SK-N-SH (cell line): ENCODE data around the gene TRPM3. TPM values are rescaled to one million over a fixed set of nuclear protein-coding genes. Genes with fewer than 3 reads are reported as not detected.

Source experiments
- CTCF ChIA-PET: fragments of 300-600, 350-600 bp; formaldehyde crosslinking; extraction: SDS; loops from one replicate; lab custom pipeline; 2021; lab: Yijun Ruan, JAX
- POLR2A ChIA-PET: fragments of 350-600 bp; sonication (Branson Sonifier 250); formaldehyde crosslinking; extraction: SDS; loops from one replicate; lab custom pipeline; 2020; ENCODE audit warnings: antibody characterized with exemption, inconsistent platforms; lab: Yijun Ruan, JAX
- DNase-seq: peaks from one replicate; pipeline ENCODE4 v3.0.0; 2012
- H2AFZ ChIP-seq: fragments of 200-600 bp; sonication (generic); 2 replicates; pipeline ENCODE4 v1.8.1; 2016; ENCODE audit warnings: antibody characterized with exemption, mild to moderate bottlenecking, low read depth
- H3F3A ChIP-seq: fragments of 200-600 bp; sonication (generic); replicated peaks from 2 replicates; pipeline ENCODE3; 2016; ENCODE audit warnings: antibody characterized with exemption, mild to moderate bottlenecking; ENCODE audit not compliant: insufficient read depth
- H3K27ac ChIP-seq, 2 experiments: fragments of 200-500 bp in 1 of 2; fragments of 200-600 bp in 1 of 2; sonication (Bioruptor generic) in 1 of 2; sonication (generic), shearing (Covaris generic) in 1 of 2; 2 replicates each; pipeline versions ENCODE4 v1.5.1 to v1.6.1; 2014 to 2016; ENCODE audit warnings: low read depth in 2 of 2, inconsistent platforms in 1 of 2, low read length in 1 of 2, mild to moderate bottlenecking in 1 of 2, mixed read lengths in 1 of 2
- H3K27me3 ChIP-seq: fragments of 200-600 bp; sonication (generic), shearing (Covaris generic); 2 replicates; pipeline ENCODE4 v1.6.1; 2016; ENCODE audit warnings: mixed run types; ENCODE audit not compliant: insufficient read depth
- H3K36me3 ChIP-seq, 2 experiments: fragments of 200-500 bp in 1 of 2; fragments of 200-600 bp in 1 of 2; sonication (Bioruptor generic) in 1 of 2; sonication (generic) in 1 of 2; replicated peaks in 1 of 2; 2 replicates each; pipeline versions ENCODE3 to v1.5.1; 2014 to 2016; ENCODE audit warnings: low read length in 1 of 2, mild to moderate bottlenecking in 1 of 2; ENCODE audit not compliant: insufficient read depth in 2 of 2, control insufficient read depth in 1 of 2
- H3K4me1 ChIP-seq, 2 experiments: fragments of 200-500 bp in 1 of 2; fragments of 200-600 bp in 1 of 2; sonication (Bioruptor generic) in 1 of 2; sonication (generic), shearing (Covaris generic) in 1 of 2; 2 replicates each; pipeline versions ENCODE4 v1.5.1 to v1.6.1; 2014 to 2016; ENCODE audit warnings: low read depth in 1 of 2, low read length in 1 of 2, mixed run types in 1 of 2; ENCODE audit not compliant: insufficient read depth in 2 of 2, control insufficient read depth in 1 of 2
- H3K4me2 ChIP-seq: fragments of 200-600 bp; sonication (generic), shearing (Covaris generic); 2 replicates; pipeline ENCODE4 v1.6.1; 2017; ENCODE audit warnings: mixed run types
- H3K4me3 ChIP-seq, 2 experiments: fragments of 200-500 bp in 1 of 2; fragments of 200-600 bp in 1 of 2; sonication (Bioruptor generic) in 1 of 2; sonication (generic), shearing (Covaris generic) in 1 of 2; 2 replicates each; pipeline versions ENCODE4 v1.5.1 to v1.8.1; 2014 to 2016; ENCODE audit warnings: low read depth in 2 of 2, inconsistent platforms in 1 of 2, low read length in 1 of 2, mild to moderate bottlenecking in 1 of 2, mixed read lengths in 1 of 2, moderate library complexity in 1 of 2
- H3K79me2 ChIP-seq: fragments of 200-600 bp; sonication (generic); 2 replicates; pipeline ENCODE4 v1.8.1; 2017; ENCODE audit warnings: mild to moderate bottlenecking; ENCODE audit not compliant: insufficient read depth
- H3K9ac ChIP-seq: fragments of 200-600 bp; sonication (generic); 2 replicates; pipeline ENCODE4 v1.6.1; 2017; ENCODE audit warnings: mixed run types
- H3K9me2 ChIP-seq: fragments of 200-600 bp; sonication (generic); 2 replicates; pipeline ENCODE4 v1.6.1; 2017; ENCODE audit warnings: mixed run types
- H3K9me3 ChIP-seq: fragments of 200-600 bp; sonication (generic); 2 replicates; pipeline ENCODE4 v1.6.1; 2017; ENCODE audit warnings: mixed run types, mild to moderate bottlenecking, moderate library complexity
- H4K20me1 ChIP-seq: fragments of 200-600 bp; sonication (generic); 2 replicates; pipeline ENCODE4 v1.6.1; 2017; ENCODE audit warnings: mild to moderate bottlenecking, mixed run types; ENCODE audit not compliant: insufficient read depth
- ELF1 ChIP-seq: IDR thresholded peaks from 2 replicates; pipeline ENCODE4 v1.4.0; 2012
- GABPA ChIP-seq: IDR thresholded peaks from 2 replicates; pipeline ENCODE4 v1.4.0; 2012; ENCODE audit warnings: low read depth, mild to moderate bottlenecking
- JUND ChIP-seq: IDR thresholded peaks from 2 replicates; pipeline ENCODE4 v1.4.0; 2012
- NRF1 ChIP-seq: IDR thresholded peaks from 2 replicates; pipeline ENCODE4 v1.6.1; 2012; ENCODE audit warnings: low read depth, mild to moderate bottlenecking, low read length
- RCOR1 ChIP-seq: fragments of 150-350 bp; IDR thresholded peaks from 2 replicates; pipeline ENCODE4 v1.6.1; 2017; ENCODE audit warnings: antibody characterized with exemption, low read length
- TAF1 ChIP-seq: IDR thresholded peaks from 2 replicates; pipeline ENCODE4 v1.6.1; 2012; ENCODE audit warnings: low read depth, mild to moderate bottlenecking, low read length, moderate library complexity, borderline replicate concordance
- TEAD4 ChIP-seq: IDR thresholded peaks from 2 replicates; pipeline ENCODE4 v1.4.0; 2012; ENCODE audit warnings: mild to moderate bottlenecking, borderline replicate concordance; ENCODE audit not compliant: insufficient read depth
- WGBS: methylation state at CpG from one replicate; pipeline ENCODE4 v1.1.6; 2017; ENCODE audit warnings: low lambda C conversion rate; 5-methylcytosine and 5-hydroxymethylcytosine counted together
- polyA plus RNA-seq, 3 experiments: library from polyadenylated mRNA; depleted of rRNA; stranded (reverse); fragments of >200 nt; gene quantifications; 2 replicates each; pipeline ENCODE4 v1.2.3, GENCODE V29; 2012
- TF ChIP-seq, protein P1 (sequence below): IDR thresholded peaks from 2 replicates; pipeline ENCODE4 v1.4.0; 2012; ENCODE audit warnings: low read depth, borderline replicate concordance
- TF ChIP-seq, protein P2 (sequence below): fragments of 150-350 bp; IDR thresholded peaks from 2 replicates; pipeline ENCODE4 v1.6.1; 2017; ENCODE audit warnings: antibody characterized with exemption, low read length, low read depth, borderline replicate concordance
- TF ChIP-seq, protein P3 (sequence below): IDR thresholded peaks from 2 replicates; pipeline ENCODE4 v1.4.0; 2012; ENCODE audit warnings: low read depth, borderline replicate concordance
- TF ChIP-seq, protein P4 (sequence below): fragments of 150-350 bp; IDR thresholded peaks from 2 replicates; pipeline ENCODE4 v1.6.1; 2016; ENCODE audit warnings: mild to moderate bottlenecking, low read depth, low read length
- TF ChIP-seq, protein P5 (sequence below): IDR thresholded peaks from 2 replicates; pipeline ENCODE4 v1.6.1; 2012; ENCODE audit warnings: mild to moderate bottlenecking, low read depth, low read length, moderate library complexity

The TRPM3 gene
- polyA plus RNA-seq, 1 of the 3 experiments (the other 2 are of a cell fraction) = not detected

DNA sequence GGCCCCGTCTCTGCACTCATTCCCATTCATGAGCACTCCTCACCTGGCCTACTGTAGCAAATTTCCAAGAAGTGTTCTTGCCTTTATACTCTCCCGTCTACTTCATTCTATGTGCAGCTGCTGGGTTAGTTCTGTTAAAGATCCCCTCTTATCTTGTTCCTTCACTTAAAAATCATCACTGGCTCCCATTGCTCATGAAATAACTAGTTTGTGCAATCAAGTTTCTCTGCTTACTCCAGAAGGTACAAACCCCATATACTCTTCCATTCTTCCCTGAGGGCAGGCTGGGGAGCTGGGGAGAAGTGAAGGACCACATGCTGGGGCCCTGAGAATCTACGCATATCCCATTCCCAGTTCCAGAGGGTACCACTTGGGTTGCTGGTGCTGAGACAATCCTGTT is 622.6 kb downstream of the TRPM3 start:
- Histone ChIP-seq H3F3A (no peaks in the 10 kb centered on the region), H3K79me2 (no peaks in the 10 kb centered on the region), H3K36me3 (no peaks in the 10 kb centered on the region), H3K27ac (no peak overlapping the region), H3K4me2 (no peak overlapping the region), H4K20me1 (no peaks in the 10 kb centered on the region), H2AFZ (no peak overlapping the region), H3K4me3 (no peak overlapping the region), H3K27me3 (no peaks in the 10 kb centered on the region), H3K4me1 (no peaks in the 10 kb centered on the region), H3K9me3 (no peaks in the 10 kb centered on the region), H3K9ac (no peak overlapping the region), H3K9me2 (no peaks in the 10 kb centered on the region)
- WGBS = 85% methylated on average over 3 of the region's 3 CpGs
- CTCF ChIA-PET = interaction anchor here (1.0 to 1.5 kb wide), 3 partner anchors 11 to 14 kb away, joined by 3 to 8 read pairs (median 4); no protein-coding TSS in a partner anchor
- POLR2A ChIA-PET = no interaction called here
- TF ChIP-seq NRF1 = no peak
- TF ChIP-seq, protein P1, sequence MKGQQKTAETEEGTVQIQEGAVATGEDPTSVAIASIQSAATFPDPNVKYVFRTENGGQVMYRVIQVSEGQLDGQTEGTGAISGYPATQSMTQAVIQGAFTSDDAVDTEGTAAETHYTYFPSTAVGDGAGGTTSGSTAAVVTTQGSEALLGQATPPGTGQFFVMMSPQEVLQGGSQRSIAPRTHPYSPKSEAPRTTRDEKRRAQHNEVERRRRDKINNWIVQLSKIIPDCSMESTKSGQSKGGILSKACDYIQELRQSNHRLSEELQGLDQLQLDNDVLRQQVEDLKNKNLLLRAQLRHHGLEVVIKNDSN = no peak
- no peak for TF ChIP-seq TEAD4
- TF ChIP-seq JUND = no peak
- TF ChIP-seq, protein P2, sequence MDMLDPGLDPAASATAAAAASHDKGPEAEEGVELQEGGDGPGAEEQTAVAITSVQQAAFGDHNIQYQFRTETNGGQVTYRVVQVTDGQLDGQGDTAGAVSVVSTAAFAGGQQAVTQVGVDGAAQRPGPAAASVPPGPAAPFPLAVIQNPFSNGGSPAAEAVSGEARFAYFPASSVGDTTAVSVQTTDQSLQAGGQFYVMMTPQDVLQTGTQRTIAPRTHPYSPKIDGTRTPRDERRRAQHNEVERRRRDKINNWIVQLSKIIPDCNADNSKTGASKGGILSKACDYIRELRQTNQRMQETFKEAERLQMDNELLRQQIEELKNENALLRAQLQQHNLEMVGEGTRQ = no peak
- TF ChIP-seq TAF1 = no peak
- TF ChIP-seq, protein P3, sequence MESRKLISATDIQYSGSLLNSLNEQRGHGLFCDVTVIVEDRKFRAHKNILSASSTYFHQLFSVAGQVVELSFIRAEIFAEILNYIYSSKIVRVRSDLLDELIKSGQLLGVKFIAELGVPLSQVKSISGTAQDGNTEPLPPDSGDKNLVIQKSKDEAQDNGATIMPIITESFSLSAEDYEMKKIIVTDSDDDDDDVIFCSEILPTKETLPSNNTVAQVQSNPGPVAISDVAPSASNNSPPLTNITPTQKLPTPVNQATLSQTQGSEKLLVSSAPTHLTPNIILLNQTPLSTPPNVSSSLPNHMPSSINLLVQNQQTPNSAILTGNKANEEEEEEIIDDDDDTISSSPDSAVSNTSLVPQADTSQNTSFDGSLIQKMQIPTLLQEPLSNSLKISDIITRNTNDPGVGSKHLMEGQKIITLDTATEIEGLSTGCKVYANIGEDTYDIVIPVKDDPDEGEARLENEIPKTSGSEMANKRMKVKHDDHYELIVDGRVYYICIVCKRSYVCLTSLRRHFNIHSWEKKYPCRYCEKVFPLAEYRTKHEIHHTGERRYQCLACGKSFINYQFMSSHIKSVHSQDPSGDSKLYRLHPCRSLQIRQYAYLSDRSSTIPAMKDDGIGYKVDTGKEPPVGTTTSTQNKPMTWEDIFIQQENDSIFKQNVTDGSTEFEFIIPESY = no peak
- no peak for TF ChIP-seq RCOR1
- TF ChIP-seq, protein P4, sequence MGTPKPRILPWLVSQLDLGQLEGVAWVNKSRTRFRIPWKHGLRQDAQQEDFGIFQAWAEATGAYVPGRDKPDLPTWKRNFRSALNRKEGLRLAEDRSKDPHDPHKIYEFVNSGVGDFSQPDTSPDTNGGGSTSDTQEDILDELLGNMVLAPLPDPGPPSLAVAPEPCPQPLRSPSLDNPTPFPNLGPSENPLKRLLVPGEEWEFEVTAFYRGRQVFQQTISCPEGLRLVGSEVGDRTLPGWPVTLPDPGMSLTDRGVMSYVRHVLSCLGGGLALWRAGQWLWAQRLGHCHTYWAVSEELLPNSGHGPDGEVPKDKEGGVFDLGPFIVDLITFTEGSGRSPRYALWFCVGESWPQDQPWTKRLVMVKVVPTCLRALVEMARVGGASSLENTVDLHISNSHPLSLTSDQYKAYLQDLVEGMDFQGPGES = no peak
- no peak for TF ChIP-seq ELF1
- TF ChIP-seq, protein P5, sequence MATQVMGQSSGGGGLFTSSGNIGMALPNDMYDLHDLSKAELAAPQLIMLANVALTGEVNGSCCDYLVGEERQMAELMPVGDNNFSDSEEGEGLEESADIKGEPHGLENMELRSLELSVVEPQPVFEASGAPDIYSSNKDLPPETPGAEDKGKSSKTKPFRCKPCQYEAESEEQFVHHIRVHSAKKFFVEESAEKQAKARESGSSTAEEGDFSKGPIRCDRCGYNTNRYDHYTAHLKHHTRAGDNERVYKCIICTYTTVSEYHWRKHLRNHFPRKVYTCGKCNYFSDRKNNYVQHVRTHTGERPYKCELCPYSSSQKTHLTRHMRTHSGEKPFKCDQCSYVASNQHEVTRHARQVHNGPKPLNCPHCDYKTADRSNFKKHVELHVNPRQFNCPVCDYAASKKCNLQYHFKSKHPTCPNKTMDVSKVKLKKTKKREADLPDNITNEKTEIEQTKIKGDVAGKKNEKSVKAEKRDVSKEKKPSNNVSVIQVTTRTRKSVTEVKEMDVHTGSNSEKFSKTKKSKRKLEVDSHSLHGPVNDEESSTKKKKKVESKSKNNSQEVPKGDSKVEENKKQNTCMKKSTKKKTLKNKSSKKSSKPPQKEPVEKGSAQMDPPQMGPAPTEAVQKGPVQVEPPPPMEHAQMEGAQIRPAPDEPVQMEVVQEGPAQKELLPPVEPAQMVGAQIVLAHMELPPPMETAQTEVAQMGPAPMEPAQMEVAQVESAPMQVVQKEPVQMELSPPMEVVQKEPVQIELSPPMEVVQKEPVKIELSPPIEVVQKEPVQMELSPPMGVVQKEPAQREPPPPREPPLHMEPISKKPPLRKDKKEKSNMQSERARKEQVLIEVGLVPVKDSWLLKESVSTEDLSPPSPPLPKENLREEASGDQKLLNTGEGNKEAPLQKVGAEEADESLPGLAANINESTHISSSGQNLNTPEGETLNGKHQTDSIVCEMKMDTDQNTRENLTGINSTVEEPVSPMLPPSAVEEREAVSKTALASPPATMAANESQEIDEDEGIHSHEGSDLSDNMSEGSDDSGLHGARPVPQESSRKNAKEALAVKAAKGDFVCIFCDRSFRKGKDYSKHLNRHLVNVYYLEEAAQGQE = no peak
- no peak for TF ChIP-seq GABPA
- no peak for DNase-seq
